HEK293T (cell line): ENCODE results near the gene KLHDC8A.
A peak's percentile ranks its signal among the peaks of the same experiment; 100 is the strongest.
"Not testable (repeated sequence)": the region's sequence is repeated elsewhere in the genome, so short reads cannot be mapped to it uniquely, and the experiment has no call there.

ENCODE experiments used
- CTCF ChIA-PET: fragments of 350-600 bp; formaldehyde crosslinking; extraction: SDS; loops from one replicate; lab custom pipeline; 2021; ENCODE audit warnings: antibody characterized with exemption, inconsistent platforms; lab: Yijun Ruan, JAX
- POLR2A ChIA-PET: fragments of 350-600 bp; formaldehyde crosslinking; extraction: SDS; loops from one replicate; lab custom pipeline; 2020; ENCODE audit warnings: antibody characterized with exemption, inconsistent platforms; lab: Yijun Ruan, JAX
- DNase-seq: peaks from one replicate; pipeline ENCODE4 v3.0.0; 2012; ENCODE audit warnings: mixed read lengths; ENCODE audit errors: extremely low spot score
- ARNT ChIP-seq: fragments of 450-650 bp; IDR thresholded peaks from 2 replicates; pipeline ENCODE4 v1.6.1; 2017; ENCODE audit warnings: mild to moderate bottlenecking
- BHLHE40 ChIP-seq: fragments of 450-650 bp; IDR thresholded peaks from 2 replicates; pipeline ENCODE4 v1.6.1; 2016; ENCODE audit warnings: mild to moderate bottlenecking, moderate library complexity, borderline replicate concordance
- CTBP1 ChIP-seq: fragments of 450-650 bp; IDR thresholded peaks from 2 replicates; pipeline ENCODE4 v1.6.1; 2016; ENCODE audit warnings: borderline replicate concordance
- ELF4 ChIP-seq: fragments of 450-650 bp; IDR thresholded peaks from 2 replicates; pipeline ENCODE4 v1.6.1; 2017; ENCODE audit warnings: antibody characterized with exemption
- FOXA1 ChIP-seq: fragments of 450-650 bp; IDR thresholded peaks from 2 replicates; pipeline ENCODE4 v1.6.1; 2016; ENCODE audit warnings: mild to moderate bottlenecking
- FOXK2 ChIP-seq: fragments of 450-650 bp; IDR thresholded peaks from 2 replicates; pipeline ENCODE4 v1.6.1; 2016; ENCODE audit warnings: mild to moderate bottlenecking
- FOXM1 ChIP-seq: fragments of 450-650 bp; IDR thresholded peaks from 2 replicates; pipeline ENCODE4 v1.6.1; 2017; ENCODE audit warnings: mild to moderate bottlenecking, borderline replicate concordance
- HDGF ChIP-seq: fragments of 450-650 bp; IDR thresholded peaks from 2 replicates; pipeline ENCODE4 v1.6.1; 2017; ENCODE audit warnings: antibody characterized with exemption, borderline replicate concordance
- L3MBTL2 ChIP-seq: fragments of 450-650 bp; conservative IDR thresholded peaks from 2 replicates; pipeline ENCODE4 v1.6.1; 2016; ENCODE audit warnings: mild to moderate bottlenecking
- LEF1 ChIP-seq: fragments of 450-650 bp; IDR thresholded peaks from 2 replicates; pipeline ENCODE4 v1.6.1; 2017; ENCODE audit warnings: mild to moderate bottlenecking, borderline replicate concordance
- NFRKB ChIP-seq: fragments of 450-650 bp; IDR thresholded peaks from 2 replicates; pipeline ENCODE4 v1.6.1; 2016; ENCODE audit warnings: mild to moderate bottlenecking, moderate library complexity
- SP1 ChIP-seq: fragments of 450-650 bp; IDR thresholded peaks from 2 replicates; pipeline ENCODE4 v1.6.1; 2017
- SUZ12 ChIP-seq: fragments of 450-650 bp; IDR thresholded peaks from 2 replicates; pipeline ENCODE4 v1.6.1; 2016; ENCODE audit warnings: mild to moderate bottlenecking
- TARDBP ChIP-seq: fragments of 450-650 bp; IDR thresholded peaks from 2 replicates; pipeline ENCODE4 v1.6.1; 2016
- ZNF384 ChIP-seq: fragments of 450-650 bp; IDR thresholded peaks from 2 replicates; pipeline ENCODE4 v1.6.1; 2016
- TF ChIP-seq, protein P1 (sequence below): fragments of 450-650 bp; IDR thresholded peaks from 2 replicates; pipeline ENCODE4 v1.6.1; 2016

KLHDC8A gene, protein sequence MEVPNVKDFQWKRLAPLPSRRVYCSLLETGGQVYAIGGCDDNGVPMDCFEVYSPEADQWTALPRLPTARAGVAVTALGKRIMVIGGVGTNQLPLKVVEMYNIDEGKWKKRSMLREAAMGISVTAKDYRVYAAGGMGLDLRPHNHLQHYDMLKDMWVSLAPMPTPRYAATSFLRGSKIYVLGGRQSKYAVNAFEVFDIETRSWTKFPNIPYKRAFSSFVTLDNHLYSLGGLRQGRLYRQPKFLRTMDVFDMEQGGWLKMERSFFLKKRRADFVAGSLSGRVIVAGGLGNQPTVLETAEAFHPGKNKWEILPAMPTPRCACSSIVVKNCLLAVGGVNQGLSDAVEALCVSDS

DNA sequence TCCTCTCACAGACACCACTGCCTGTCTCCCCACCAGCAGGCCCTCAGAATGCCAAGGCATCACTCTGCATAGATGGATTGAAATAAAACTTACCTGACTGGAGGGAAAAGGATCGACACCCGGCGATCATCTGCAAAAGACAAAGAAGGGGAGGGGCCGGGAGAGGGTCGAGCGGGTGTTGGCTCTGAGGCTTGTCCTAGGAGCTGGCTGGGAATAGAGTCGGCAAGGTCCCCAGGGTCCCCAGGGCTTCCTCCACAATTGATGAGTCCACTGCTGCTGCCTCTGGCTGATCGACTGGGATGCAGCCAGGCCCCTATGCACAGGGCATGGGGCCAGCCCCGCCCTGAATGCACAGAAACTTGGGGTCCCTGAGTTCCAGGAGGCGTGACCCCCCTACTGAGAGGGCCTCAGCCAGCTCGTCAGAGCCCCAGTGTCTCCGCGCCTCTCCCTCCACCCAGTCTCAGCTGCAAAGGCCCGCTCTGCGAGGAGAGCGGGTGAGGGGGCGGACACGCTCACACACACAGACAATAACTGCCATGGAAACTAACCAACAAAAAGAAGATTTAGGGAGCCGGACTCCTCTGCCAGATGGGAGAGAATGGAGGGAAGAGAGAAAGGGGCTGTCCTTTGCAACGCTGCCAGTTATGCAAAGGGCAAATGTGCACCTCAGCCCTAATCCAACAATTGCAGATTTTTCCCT lies at the start of gene KLHDC8A:
Gene KLHDC8A, minus strand, starts transcription at position 483 of the 700 bp plus-strand sequence. CDS start 13,318 bp downstream, outside the sequence.
- CTCF ChIA-PET: no interaction called here
- DNase-seq: no peak
- TF ChIP-seq CTBP1 (no peak), ELF4 (no peak), FOXK2 (no peak), NFRKB (no peak), LEF1 (no peak), HDGF (no peak), SUZ12 (no peak), BHLHE40 (no peak), FOXM1 (no peak), FOXA1 (no peak), L3MBTL2 (no peak), TARDBP (no peak), SP1 (no peak), ARNT (no peak), ZNF384 (no peak)
- TF ChIP-seq, protein P1, sequence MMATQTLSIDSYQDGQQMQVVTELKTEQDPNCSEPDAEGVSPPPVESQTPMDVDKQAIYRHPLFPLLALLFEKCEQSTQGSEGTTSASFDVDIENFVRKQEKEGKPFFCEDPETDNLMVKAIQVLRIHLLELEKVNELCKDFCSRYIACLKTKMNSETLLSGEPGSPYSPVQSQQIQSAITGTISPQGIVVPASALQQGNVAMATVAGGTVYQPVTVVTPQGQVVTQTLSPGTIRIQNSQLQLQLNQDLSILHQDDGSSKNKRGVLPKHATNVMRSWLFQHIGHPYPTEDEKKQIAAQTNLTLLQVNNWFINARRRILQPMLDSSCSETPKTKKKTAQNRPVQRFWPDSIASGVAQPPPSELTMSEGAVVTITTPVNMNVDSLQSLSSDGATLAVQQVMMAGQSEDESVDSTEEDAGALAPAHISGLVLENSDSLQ: no peak
- POLR2A ChIA-PET: no interaction called here

DNA sequence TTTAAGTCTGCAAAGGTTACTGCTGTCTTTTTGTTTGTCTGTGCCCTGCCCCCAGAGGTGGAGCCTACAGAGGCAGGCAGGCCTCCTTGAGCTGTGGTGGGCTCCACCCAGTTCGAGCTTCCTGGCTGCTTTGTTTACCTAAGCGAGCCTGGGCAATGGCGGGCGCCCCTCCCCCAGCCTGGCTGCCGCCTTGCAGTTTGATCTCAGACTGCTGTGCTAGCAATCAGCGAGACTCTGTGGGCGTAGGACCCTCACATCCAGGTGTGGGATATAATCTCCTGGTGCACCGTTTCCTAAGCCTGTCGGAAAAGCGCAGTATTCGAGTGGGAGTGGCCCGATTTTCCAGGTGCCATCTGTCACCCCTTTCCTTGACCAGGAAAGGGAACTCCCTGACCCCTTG lies 49.5 kb upstream of the KLHDC8A start:
- DNase-seq, POLR2A ChIA-PET, CTCF ChIA-PET: not testable (repeated sequence)

DNA sequence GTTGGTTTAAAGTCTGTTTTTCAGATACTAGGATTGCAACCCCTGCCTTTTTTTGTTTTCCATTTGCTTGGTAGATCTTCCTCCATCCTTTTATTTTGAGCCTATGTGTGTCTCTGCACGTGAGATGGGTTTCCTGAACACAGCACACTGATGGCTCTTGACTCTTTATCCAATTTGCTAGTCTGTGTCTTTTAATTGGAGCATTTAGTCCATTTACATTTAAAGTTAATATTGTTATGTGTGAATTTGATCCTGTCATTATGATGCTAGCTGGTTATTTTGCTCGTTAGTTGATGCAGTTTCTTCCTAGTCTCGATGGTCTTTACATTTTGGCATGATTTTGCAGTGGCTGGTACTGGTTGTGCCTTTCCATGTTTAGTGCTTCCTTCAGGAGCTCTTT lies 47.8 kb upstream of the KLHDC8A start:
- DNase-seq, POLR2A ChIA-PET, CTCF ChIA-PET: not testable (repeated sequence)

DNA sequence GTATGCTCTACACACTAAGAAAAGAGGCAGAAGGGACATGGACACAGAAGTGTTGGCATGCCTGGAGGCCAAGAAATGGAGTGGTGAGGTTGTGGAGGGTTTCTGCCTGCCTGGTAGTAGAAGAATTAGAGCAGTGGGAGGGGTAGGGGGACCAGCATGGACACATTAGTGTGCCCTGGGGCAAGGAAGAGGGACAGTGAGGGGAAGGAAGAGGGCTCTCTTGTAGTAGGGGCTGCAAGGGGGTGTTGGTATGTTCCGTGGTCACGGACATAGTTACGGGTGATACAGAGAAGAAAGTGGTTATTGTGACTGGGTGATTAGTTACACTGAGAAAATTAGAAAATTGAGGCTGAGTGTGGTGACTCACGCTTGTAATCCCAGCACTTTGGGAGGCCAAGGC lies 41.9 kb upstream of the KLHDC8A start:
- ChIA-PET POLR2A (no interaction called here), CTCF (interaction anchor here (4.0 kb wide), 1 partner anchor 87 kb away, joined by 35 read pairs; no protein-coding TSS in a partner anchor)
- TF ChIP-seq, protein P1: no peak
- TF ChIP-seq ZNF384 (no peak), L3MBTL2 (no peak), FOXK2 (no peak), TARDBP (no peak), LEF1 (no peak), BHLHE40 (no peak), NFRKB (no peak), FOXA1 (no peak)
- no peak for DNase-seq

DNA sequence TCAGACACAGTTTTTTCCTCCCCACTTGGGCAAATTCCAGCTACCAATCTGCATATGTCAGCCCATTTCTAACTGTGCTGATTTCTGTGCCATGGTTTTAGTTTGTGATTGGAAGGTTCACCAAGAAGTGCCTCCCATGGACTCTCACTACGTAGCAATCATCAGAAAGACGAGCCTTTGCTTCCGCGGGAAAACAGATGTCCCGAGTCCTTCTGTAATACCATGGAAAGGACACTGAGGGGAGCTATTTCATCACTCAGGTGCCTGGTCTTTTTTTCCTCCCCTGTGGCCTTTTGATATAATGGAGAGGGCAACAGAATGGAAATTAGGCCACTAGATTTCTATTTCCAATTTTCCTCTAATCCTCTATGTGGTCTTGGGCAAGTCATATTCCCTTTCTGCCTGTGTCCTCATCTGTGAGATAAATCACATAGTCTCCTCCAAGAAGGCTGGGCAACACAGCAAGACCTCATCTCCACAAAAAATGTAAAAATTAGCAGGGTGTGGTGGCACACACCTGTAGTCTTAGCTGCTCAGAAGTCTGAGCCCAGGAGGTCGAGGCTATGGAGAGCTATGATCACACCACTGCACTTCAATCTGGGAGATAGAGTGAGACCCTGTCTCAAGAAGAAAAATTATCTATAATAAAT lies 40.4 kb upstream of the KLHDC8A start:
- ChIA-PET CTCF (interaction anchor here (0.5 to 4.0 kb wide), 19 partner anchors 9 to 925 kb away, joined by 3 to 35 read pairs (median 4); no protein-coding TSS in a partner anchor), POLR2A (interaction anchor here (0.6 kb wide), 2 partner anchors 51 to 134 kb away, joined by 3 read pairs; no protein-coding TSS in a partner anchor)

DNA sequence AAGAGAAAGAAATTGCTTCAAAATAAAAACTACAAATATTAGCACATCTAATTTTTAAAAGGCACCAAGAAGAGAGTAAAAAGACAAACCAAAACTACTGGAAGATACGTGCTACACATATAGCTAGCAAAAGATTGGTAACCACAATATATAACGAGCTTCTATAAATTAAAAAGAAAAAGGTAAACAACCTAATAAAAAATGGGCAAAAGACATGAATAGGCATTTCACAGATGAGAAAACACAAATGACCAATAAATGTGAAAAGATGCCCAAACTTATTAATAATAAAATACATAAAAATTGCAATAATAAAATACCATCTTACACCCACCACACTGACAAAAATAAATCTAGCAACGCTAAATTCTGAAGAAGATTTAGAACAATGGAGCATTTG lies 38.9 kb upstream of the KLHDC8A start:
- CTCF ChIA-PET: interaction anchor here (1.1 to 4.0 kb wide), 3 partner anchors 90 to 129 kb away, joined by 4 to 35 read pairs (median 13); no protein-coding TSS in a partner anchor
- TF ChIP-seq BHLHE40 (no peak), FOXA1 (no peak), HDGF (no peak), ARNT (no peak), ZNF384 (no peak), L3MBTL2 (no peak), SUZ12 (no peak), CTBP1 (no peak), FOXK2 (no peak), FOXM1 (no peak), NFRKB (no peak), ELF4 (no peak), SP1 (no peak), TARDBP (no peak), LEF1 (no peak)
- TF ChIP-seq, protein P1: no peak
- POLR2A ChIA-PET: no interaction called here

More for the DNA sequence above, 40.4 kb upstream of the KLHDC8A start:
- DNase-seq: peak; percentile 82
- TF ChIP-seq CTBP1: no peak
- no peak for TF ChIP-seq TARDBP
- TF ChIP-seq, protein P1: 0 out of 2 replicates have a peak, but pooled peaks have one; percentile 9
- TF ChIP-seq FOXM1: no peak
- no peak for TF ChIP-seq SP1
- no peak for TF ChIP-seq ARNT
- TF ChIP-seq NFRKB: no peak
- no peak for TF ChIP-seq FOXK2

More for the DNA sequence above, 38.9 kb upstream of the KLHDC8A start:
- DNase-seq: no peak
